ENCODE data around the gene MFSD6L. TPM values are rescaled to one million over a fixed set of nuclear protein-coding genes. Genes with fewer than 3 reads are reported as not detected.

MFSD6L gene
- total and polyA plus RNA-seq, 3 donors from 2014 or later = 14.2 to 56.5 (median 16.1) TPM

DNA sequence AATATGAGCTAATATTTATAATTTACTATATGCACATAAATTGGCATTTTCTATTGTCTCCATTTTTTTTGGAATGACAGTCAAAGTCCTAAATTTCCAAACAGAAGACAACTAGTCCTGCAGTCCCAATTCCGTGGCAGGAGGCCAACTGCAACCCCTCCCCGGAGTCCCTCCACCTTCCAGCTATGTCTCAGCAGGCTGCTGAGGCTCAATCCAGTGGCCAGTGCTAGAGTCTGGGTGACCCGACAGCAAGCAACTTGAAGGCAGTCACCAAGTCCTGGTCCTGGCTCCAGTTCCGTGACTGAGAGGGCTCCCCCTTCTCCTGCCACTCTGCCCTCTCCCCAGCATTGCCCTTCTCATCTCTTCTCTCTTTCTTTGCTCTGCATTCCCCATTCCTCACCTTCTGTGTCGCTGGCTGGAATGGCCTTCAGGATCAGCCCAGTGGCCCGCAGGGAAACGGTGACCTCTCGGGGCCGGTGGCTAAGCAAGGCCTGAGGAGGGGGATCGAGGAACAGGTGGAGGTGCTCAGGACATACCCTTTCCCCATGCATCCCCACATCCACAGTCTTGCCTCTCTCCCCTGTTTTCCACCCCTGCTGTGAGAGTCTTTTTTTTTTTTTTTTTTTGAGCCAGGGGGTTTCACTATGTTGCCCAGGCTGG is 22.4 kb upstream of the MFSD6L start:
- no peak for DNase-seq
- H3K4me3 ChIP-seq = no peak overlapping the region
- intact Hi-C loops (cut with DNase I; ENCODE audit: low total_unique reads) = no loop called here
- H3K9me3 ChIP-seq = no peaks in the 10 kb centered on the region
- no peaks in the 10 kb centered on the region for H3K4me1 ChIP-seq
- TF ChIP-seq POLR2A (IDR thresholded peaks at IDR 0.05) = no peak
- TF ChIP-seq, protein P1, sequence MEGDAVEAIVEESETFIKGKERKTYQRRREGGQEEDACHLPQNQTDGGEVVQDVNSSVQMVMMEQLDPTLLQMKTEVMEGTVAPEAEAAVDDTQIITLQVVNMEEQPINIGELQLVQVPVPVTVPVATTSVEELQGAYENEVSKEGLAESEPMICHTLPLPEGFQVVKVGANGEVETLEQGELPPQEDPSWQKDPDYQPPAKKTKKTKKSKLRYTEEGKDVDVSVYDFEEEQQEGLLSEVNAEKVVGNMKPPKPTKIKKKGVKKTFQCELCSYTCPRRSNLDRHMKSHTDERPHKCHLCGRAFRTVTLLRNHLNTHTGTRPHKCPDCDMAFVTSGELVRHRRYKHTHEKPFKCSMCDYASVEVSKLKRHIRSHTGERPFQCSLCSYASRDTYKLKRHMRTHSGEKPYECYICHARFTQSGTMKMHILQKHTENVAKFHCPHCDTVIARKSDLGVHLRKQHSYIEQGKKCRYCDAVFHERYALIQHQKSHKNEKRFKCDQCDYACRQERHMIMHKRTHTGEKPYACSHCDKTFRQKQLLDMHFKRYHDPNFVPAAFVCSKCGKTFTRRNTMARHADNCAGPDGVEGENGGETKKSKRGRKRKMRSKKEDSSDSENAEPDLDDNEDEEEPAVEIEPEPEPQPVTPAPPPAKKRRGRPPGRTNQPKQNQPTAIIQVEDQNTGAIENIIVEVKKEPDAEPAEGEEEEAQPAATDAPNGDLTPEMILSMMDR (IDR thresholded peaks at IDR 0.05) = no peak
- WGBS, 2 donors = 87 to 91% methylated on average over 10 of the region's 10 CpGs
- H3K36me3 ChIP-seq (ENCODE audit: low read depth, missing control alignments) = no peaks in the 10 kb centered on the region
- H3K27ac ChIP-seq = no peak overlapping the region
- no peaks in the 10 kb centered on the region for H3K27me3 ChIP-seq

DNA sequence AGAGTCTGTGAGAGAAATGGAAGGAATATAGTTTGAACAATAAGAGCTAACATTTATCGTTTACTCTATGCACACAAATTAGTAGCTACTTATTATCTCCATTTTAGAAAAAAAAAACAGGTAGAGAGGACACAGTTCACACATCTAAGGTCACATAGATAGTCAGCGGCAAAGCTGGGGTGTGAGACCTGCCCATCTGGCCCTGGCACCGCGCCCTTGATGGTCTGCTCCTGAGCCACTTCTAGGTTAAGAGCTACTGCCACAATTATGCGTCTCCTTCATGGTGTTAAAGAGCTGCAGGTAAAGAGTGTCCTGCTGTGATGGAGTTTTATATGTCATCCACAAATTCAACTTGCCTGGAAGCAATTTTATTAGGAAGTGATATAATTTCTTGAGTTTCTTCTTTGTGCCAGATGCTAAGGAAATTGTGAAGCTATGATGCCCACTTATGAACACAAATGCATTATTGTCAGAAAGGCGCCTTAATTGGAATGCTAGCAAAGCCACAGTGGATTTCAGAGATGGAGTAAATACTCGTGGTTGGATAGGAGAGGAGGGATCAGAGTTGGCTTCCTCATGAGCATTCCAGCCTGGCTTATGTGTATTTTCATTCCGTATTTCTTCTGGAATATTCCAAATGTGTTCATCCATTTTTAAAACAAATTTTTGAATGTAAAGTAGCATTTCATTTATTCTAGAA is 21.3 kb upstream of the MFSD6L start:
- TF ChIP-seq, protein P1 (IDR thresholded peaks at IDR 0.05) = no peak
- TF ChIP-seq POLR2A (IDR thresholded peaks at IDR 0.05) = no peak
- no peaks in the 10 kb centered on the region for H3K27me3 ChIP-seq
- H3K9me3 ChIP-seq = no peaks in the 10 kb centered on the region
- H3K4me3 ChIP-seq = no peak overlapping the region
- DNase-seq = no peak
- H3K36me3 ChIP-seq (ENCODE audit: low read depth, missing control alignments) = no peaks in the 10 kb centered on the region
- no peak overlapping the region for H3K27ac ChIP-seq
- WGBS, 2 donors = 78 to 80% methylated on average over 8 of the region's 8 CpGs
- intact Hi-C loops (cut with DNase I; ENCODE audit: low total_unique reads) = no loop called here
- H3K4me1 ChIP-seq = no peaks in the 10 kb centered on the region

DNA sequence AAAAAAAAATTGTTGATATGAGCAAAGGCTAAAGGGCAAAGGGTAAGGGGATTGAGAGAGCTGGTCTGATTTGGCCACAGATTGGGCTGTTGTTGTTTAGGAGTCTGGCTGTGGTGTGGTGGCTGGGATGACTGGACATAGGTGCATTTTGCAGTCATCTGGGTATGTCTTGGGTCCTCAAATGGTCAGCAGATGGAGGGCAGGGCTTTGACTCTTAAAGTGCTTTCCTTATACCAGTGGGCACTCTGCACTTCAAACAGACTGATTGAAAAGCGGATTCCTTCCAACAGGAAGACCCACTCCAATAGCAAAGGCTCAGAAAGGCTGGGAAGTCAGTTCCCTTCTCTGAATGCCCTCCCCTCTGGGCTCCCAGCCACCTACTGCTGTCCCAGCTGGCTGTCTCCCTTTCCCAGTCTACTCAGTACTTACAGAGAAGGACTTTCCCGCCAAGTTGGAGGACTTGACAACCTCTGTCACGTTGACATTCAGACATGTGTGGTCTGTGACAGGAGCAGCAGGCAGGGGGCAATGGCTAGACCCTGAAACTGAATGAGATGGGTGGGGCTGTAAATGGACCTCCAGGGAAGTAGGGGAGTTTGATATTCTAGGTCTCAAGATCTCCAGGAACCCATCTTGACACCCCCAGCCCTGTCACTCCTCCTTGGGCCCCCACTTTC is 19.6 kb upstream of the MFSD6L start:
- Histone ChIP-seq H3K27ac (no peak overlapping the region), H3K27me3 (no peaks in the 10 kb centered on the region), H3K9me3 (no peaks in the 10 kb centered on the region), H3K36me3 (ENCODE audit: low read depth, missing control alignments) (no peaks in the 10 kb centered on the region), H3K4me1 (no peaks in the 10 kb centered on the region), H3K4me3 (no peak overlapping the region)
- intact Hi-C loops (cut with DNase I; ENCODE audit: low total_unique reads) = no loop called here
- WGBS, 2 donors = 52% methylated on average over 3 of the region's 3 CpGs; no CpG with 5 or more reads in 1 of the 2 donors
- DNase-seq = no peak
- TF ChIP-seq POLR2A (IDR thresholded peaks at IDR 0.05) = no peak
- TF ChIP-seq, protein P1 (IDR thresholded peaks at IDR 0.05) = no peak

DNA sequence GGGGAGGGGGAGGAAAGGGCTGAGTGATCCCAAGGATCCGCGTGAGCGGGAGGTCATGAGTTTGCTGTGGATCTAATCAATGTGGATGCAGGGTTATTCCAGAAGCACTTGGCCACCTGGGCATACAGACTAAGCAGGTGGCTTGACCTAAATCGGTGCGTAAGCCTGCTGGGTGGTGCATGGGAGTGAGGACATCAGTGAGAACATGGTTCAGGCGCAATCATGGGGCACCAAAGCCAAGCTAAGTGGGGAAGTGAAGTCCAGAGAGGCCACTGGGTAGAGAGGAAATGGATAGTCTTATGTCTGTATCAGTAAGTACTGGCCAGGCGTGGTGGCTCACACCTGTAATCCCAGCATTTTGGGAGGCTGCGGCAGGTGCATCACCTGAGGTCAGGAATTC is 18.9 kb upstream of the MFSD6L start:
- H3K36me3 ChIP-seq (ENCODE audit: low read depth, missing control alignments) = no peaks in the 10 kb centered on the region

More for the DNA sequence above, 18.9 kb upstream of the MFSD6L start:
- Histone ChIP-seq H3K27me3 (no peaks in the 10 kb centered on the region), H3K4me3 (no peak overlapping the region), H3K9me3 (no peaks in the 10 kb centered on the region), H3K27ac (no peak overlapping the region), H3K4me1 (no peaks in the 10 kb centered on the region)
- intact Hi-C loops (cut with DNase I; ENCODE audit: low total_unique reads) = no loop called here
- TF ChIP-seq POLR2A (IDR thresholded peaks at IDR 0.05) = no peak
- TF ChIP-seq, protein P1 (IDR thresholded peaks at IDR 0.05) = no peak
- WGBS, 2 donors = 89 to 94% methylated on average over 8 of the region's 8 CpGs
- DNase-seq = no peak
